Measurements from ENCODE around the gene STPG2. TPM values are rescaled to one million over a fixed set of nuclear protein-coding genes. Genes with fewer than 3 reads are reported as not detected.

Gene STPG2
- total and polyA plus RNA-seq, 2 of the 8 experiments (the other 6 are each of a cell fraction or from before 2014, with no cell fraction given) = 0.03 TPM; not detected in 1

DNA sequence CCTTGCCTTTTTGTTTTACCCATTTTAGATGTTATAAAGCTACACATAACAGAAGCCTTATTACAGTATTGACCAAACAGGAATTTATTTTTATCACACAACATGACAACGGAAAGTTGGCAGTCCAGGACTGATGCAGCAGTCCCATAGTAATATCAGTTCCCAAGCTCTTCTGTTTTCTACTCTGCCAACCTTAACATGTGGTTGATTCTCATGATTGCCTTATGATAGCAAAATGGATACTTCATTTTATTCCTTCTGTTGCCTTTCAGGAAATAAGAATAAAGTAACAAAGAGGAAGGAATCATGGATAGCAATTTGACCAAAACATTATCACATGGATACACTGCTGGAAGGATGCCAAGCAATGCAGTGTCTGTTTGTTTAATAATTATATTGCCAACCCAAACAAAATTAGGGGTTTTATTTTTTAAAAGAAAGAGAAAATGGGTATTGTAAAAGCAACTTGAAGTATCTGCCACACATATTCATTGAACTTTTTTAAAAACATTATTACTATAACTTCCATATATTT is 275.7 kb downstream of the STPG2 start:
- no peaks in the 10 kb centered on the region for H3K23me2 ChIP-seq (ENCODE audit: low read depth, low read length)
- H3K9me3 ChIP-seq (ENCODE audit: insufficient read depth in 2 of 2, low read depth in 1 of 2, low read length in 1 of 2) = no peaks in the 10 kb centered on the region
- no peak overlapping the region for H3K4me2 ChIP-seq (ENCODE audit: insufficient read depth in 1 of 2, low read depth in 2 of 2, low read length in 2 of 2)
- DNase-seq (ENCODE audit: low read depth in 1 of 2, low spot score in 2 of 2) = no peak
- no peak overlapping the region for H3K4me3 ChIP-seq (ENCODE audit: extremely low read depth in 1 of 4, insufficient read depth in 2 of 4, low read depth in 3 of 4, low read length in 4 of 4)
- no peak overlapping the region for H4K8ac ChIP-seq (ENCODE audit: extremely low read depth, insufficient read depth, low read length)
- no peak overlapping the region for H2BK15ac ChIP-seq (ENCODE audit: low read length)
- H4K91ac ChIP-seq (replicated peaks; ENCODE audit: insufficient read length, low read length) = no peak overlapping the region
- FAIRE-seq = no peak
- H2BK12ac ChIP-seq (ENCODE audit: low read depth, low read length) = no peak overlapping the region
- no peak overlapping the region for H2AFZ ChIP-seq (ENCODE audit: low read length)
- H4K5ac ChIP-seq (ENCODE audit: insufficient read length, low read depth, low read length) = no peak overlapping the region
- no peaks in the 10 kb centered on the region for H3K27me3 ChIP-seq (replicated peaks in 1 of 4; ENCODE audit: control insufficient read depth in 3 of 4, extremely low read depth in 1 of 4, insufficient read depth in 3 of 4, low read length in 3 of 4)
- no peaks in the 10 kb centered on the region for H3K79me1 ChIP-seq (ENCODE audit: low read depth, low read length)
- no peak overlapping the region for H3K4ac ChIP-seq (replicated peaks; ENCODE audit: insufficient read length, low read depth, low read length)
- no peaks in the 10 kb centered on the region for H3K4me1 ChIP-seq (replicated peaks in 1 of 4; ENCODE audit: control insufficient read depth in 3 of 4, insufficient read depth in 4 of 4, low read length in 3 of 4)
- H3K56ac ChIP-seq (replicated peaks; ENCODE audit: insufficient read length, low read depth, low read length) = no peak overlapping the region
- no peak overlapping the region for H3K9ac ChIP-seq (replicated peaks in 1 of 4; ENCODE audit: extremely low read depth in 1 of 4, low read depth in 3 of 4, low read length in 3 of 4)
- no peak for TF ChIP-seq CHD1 (IDR thresholded peaks at IDR 0.05; ENCODE audit: low read depth, low read length)
- TF ChIP-seq SUZ12 (IDR thresholded peaks at IDR 0.05; ENCODE audit: low read length) = no peak
- no peak for TF ChIP-seq RFX5 (IDR thresholded peaks at IDR 0.05; ENCODE audit: borderline replicate concordance, low read depth, low read length)
- H2AK5ac ChIP-seq (ENCODE audit: low read depth, low read length) = no peak overlapping the region
- POLR2A ChIA-PET (ENCODE audit: partially characterized antibody) = no interaction called here
- no peaks in the 10 kb centered on the region for H3K36me3 ChIP-seq (ENCODE audit: control insufficient read depth in 2 of 4, insufficient read depth in 4 of 4, low read length in 3 of 4)
- 82% methylated on average over 1 of the region's 1 CpG; no CpG with 5 or more reads in 1 of the 2 experiments for WGBS, 2 experiments (ENCODE audit: extremely low coverage in 1 of 2, insufficient coverage in 1 of 2, insufficient read length in 1 of 2, insufficient replicate concordance in 2 of 2, low coverage in 1 of 2, low lambda C conversion rate in 2 of 2, missing lambda C conversion rate in 1 of 2)
- H3K18ac ChIP-seq (ENCODE audit: extremely low read depth, low read length) = no peak overlapping the region
- no peaks in the 10 kb centered on the region for H4K20me1 ChIP-seq (replicated peaks in 1 of 2; ENCODE audit: control insufficient read depth in 1 of 2, insufficient read depth in 2 of 2, low read length in 2 of 2)
- CTCF ChIA-PET (ENCODE audit: partially characterized antibody) = no interaction called here
- no peak overlapping the region for H3K23ac ChIP-seq (ENCODE audit: insufficient read length)
- no peak overlapping the region for H3K27ac ChIP-seq (ENCODE audit: low read depth, low read length)
- H2BK20ac ChIP-seq (ENCODE audit: low read length) = no peak overlapping the region
- no peak overlapping the region for H2BK120ac ChIP-seq (replicated peaks; ENCODE audit: low read depth, low read length)
- H3K14ac ChIP-seq (ENCODE audit: insufficient read length) = no peak overlapping the region
- H3K79me2 ChIP-seq (ENCODE audit: control insufficient read depth in 1 of 2, insufficient read depth in 2 of 2, low read length in 2 of 2) = no peaks in the 10 kb centered on the region
- H2BK5ac ChIP-seq (ENCODE audit: low read depth, low read length) = no peak overlapping the region

Measured in H1 (cell line).